Stimulated activated CD8-positive, alpha-beta memory T cell treated with anti-CD3 and anti-CD28 coated beads, Interleukin-4, amount 100 ng/mL, for 48 hours (primary cell): ENCODE results near the gene POLR1E.

Experiments
- DNase-seq: peaks from one replicate; pipeline ENCODE4 v3.0.0-alpha.2; 2020

The POLR1E gene

GRCh38 chr9:37540634-37541033, 54.9 kb downstream of the POLR1E start:
- no peak for DNase-seq

GRCh38 chr9:37541465-37541864, 55.7 kb downstream of the POLR1E start:
- no peak for DNase-seq

GRCh38 chr9:37542488-37542887, 56.7 kb downstream of the POLR1E start:
- DNase-seq, result no peak

DNA sequence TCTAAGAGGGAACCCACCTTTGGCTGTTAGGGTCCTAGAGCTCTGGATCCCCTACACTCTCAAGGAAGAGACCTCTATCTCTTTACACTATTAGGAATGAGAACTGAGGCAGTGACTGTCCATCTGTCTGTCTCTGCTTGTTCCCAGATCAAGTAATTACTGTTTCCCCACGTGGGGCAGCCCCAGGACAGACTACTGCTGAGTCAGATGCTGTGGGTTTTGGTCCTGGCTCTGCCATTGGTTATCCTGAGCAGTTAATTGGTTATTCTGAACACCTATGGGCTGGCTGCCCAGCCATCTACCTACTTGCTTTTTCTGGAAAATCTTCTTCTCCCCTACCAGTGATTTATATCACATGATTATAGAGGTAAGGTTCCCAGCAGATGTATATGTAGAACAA, 57.1 kb downstream of the POLR1E start:
- no peak for DNase-seq

- no peak for DNase-seq
These were observed 57.7 kb downstream of the POLR1E start for GRCh38 chr9:37543468-37543867.

DNA sequence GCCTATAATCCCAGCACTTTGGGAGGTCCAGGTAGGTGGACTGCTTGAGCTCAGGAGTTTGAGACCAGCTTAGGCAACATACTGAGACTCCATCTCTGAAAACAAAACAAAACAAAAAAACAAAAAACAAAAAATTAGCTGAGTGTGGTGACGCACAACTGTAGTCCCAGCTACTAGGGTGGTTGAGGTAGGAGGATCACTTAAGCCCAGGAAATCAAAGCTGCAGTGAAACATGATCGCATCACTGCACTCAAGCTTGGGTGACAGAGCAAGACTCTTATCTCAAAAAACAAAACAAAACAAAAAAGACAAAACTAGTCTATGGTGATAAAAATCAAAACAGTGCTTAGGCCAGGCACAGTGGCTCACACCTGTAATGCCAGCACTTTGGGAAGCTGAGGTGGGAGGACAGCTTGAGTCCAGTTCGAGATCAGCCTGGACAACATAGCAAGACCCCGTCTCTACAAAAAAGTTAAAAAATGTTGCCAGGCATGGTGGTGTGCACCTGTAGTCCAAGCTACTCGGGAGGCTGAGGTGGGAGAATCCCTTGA, 61.7 kb downstream of the POLR1E start:
- DNase-seq, result no peak

- no peak for DNase-seq
These were observed 63.8 kb downstream of the POLR1E start for GRCh38 chr9:37549527-37549926.

DNA sequence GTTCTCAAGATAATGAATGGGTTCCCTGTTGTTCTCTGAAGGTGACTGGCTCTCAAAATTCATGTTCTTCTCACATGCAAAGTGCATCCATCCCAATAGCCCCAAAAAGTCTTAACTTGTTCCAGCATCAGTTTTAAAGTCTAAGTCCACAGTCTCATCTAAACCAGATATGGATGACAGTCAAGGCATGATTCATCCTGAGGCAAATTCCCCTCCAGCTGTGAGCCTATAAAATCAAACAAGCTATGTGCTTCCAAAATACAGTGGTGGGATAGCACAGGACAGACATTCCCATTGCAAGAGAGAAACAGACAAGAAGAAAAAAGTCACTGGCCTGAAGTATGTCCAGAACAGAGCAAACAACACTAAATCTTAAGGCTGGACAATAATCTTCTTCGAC, 65.0 kb downstream of the POLR1E start:
- DNase-seq, result no peak

DNA sequence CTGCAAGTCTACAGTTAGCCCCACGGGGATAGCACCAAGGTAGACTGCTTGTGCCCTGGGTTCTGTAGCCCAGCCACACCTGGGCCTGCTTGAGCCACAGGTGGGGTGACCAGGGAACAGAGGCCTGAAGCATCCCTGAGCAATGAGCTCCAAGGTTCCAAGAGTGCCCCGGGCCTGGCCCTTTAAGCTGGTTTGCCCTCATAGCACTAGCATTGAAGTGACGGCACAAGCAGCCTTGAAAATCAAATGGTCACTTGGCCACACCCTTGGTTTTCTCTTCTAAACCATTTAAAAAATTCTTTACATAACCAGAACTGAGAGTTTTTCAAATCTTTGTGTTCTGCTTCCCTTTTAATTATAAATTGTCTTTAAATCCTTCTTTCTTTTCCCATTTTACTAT, 65.7 kb downstream of the POLR1E start:
- DNase-seq, result no peak

- no peak for DNase-seq
These were observed 66.1 kb downstream of the POLR1E start for GRCh38 chr9:37551888-37552287.
